ENCODE results near the gene CDC14B. TPM values are rescaled to one million over a fixed set of nuclear protein-coding genes. Genes with fewer than 3 reads are reported as not detected.

Gene CDC14B
- total RNA-seq, 3 donors from 2014 or later, result 14.2 to 21.2 (median 16.2) TPM

GRCh38 chr9:96651626-96652025, 32.0 kb upstream of the CDC14B start:
- intact Hi-C loops (cut with DNase I, micrococcal nuclease), result no loop called here
- TF ChIP-seq CTCF (IDR thresholded peaks at IDR 0.05), result no peak
- no peak overlapping the region for H3K4me3 ChIP-seq
- H3K9me3 ChIP-seq, result no peaks in the 10 kb centered on the region
- ATAC-seq, result no peak
- DNase-seq, result no peak
- peaks cover 4% of the 10 kb centered on the region for H3K4me1 ChIP-seq (ENCODE audit: low read depth)
- H3K36me3 ChIP-seq (ENCODE audit: low read depth), result no peaks in the 10 kb centered on the region

DNA sequence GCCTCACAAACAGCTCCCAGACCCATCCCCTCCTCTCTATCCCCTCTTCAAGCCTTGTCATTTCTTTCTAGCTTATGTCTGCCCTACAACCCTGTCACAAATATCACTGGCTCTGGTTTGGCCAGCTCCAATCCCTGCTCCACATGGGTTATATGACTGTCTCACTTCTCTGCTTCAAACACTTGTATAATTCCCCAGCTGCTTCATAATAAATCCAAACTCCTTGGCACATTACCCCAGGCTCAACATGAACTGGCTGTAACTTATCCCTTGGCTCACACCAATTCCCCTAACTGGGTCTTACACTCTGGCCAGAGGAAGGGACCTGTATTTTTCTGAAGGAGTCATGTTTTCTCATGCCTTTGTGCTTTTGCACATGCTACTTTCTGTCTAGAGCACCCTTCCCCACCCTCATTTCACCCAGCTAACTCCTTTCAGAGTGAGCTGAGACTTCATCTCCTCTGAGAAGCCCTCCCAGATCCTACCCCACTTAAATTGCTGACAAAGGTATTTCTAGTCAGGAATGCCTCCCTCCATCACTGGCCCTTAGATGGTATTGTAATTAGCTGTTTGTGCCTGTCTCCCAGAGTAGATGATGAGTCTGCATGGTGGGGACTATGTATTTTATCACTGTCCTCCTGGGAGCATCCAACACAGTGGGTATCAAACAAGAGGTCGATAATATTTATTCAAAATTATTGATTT, 30.1 kb upstream of the CDC14B start:
- TF ChIP-seq CTCF (IDR thresholded peaks at IDR 0.05), result no peak
- DNase-seq, result no peak
- Histone ChIP-seq H3K4me1 (ENCODE audit: low read depth) (peaks cover 4% of the 10 kb centered on the region), H3K9me3 (no peaks in the 10 kb centered on the region), H3K4me3 (no peak overlapping the region), H3K36me3 (ENCODE audit: low read depth) (no peaks in the 10 kb centered on the region)
- ATAC-seq, result no peak
- intact Hi-C loops (cut with DNase I, micrococcal nuclease), result no loop called here

DNA sequence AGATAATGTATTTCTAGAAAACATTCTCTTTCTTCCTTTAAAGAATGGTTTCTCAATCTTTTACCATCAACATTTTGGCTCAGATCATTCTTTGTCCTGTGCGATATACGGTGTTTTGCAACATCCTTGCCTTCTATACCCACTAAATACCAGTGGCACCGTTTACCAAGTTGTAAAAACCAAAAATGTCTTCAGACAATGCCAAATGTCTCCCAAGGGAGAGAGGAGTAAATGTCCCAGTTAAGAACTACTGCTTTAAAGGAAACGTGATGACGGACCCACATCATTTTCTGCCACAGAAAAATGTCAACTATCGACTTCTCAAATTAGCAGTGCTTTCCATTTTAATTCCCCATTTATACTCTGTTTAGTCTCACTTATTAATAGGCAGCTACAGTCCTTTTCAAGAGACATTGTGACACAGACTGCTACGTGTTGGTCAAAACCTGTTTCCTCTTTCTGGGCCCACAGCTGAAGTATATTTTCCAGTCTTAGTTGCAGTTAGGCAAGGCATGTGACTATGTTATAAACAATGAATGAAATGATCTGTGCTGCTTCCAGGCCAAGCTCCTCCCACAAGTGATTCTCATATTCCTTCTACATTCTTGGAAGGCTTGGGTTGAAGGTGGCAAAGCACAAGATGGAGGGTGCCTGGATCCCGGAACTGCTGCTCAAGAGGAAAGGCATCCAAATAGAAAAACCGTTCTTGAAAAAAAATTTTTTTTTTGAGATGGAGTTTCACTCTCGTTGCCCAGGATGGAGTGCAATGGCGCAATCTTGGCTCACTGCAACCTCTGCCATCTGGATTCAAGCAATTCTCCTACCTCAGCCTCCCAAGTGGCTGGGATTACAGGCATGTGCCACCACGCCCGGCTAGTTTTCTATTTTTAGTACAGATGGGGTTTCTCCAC, 26.7 kb upstream of the CDC14B start:
- H3K36me3 ChIP-seq (ENCODE audit: low read depth), result no peaks in the 10 kb centered on the region
- no peak for TF ChIP-seq CTCF (IDR thresholded peaks at IDR 0.05)
- DNase-seq, result no peak

GRCh38 chr9:96644137-96644536, 24.5 kb upstream of the CDC14B start:
- H3K4me3 ChIP-seq, result no peak overlapping the region
- H3K4me1 ChIP-seq (ENCODE audit: low read depth), result peaks cover 2% of the 10 kb centered on the region
- no peaks in the 10 kb centered on the region for H3K9me3 ChIP-seq
- ATAC-seq (peak; percentile 98), DNase-seq (no peak)
- intact Hi-C loops (cut with DNase I, micrococcal nuclease), result no loop called here
- no peak for TF ChIP-seq CTCF (IDR thresholded peaks at IDR 0.05)
- no peaks in the 10 kb centered on the region for H3K36me3 ChIP-seq (ENCODE audit: low read depth)

More for the DNA sequence above, 26.7 kb upstream of the CDC14B start:
- Histone ChIP-seq H3K9me3 (no peaks in the 10 kb centered on the region), H3K4me3 (no peak overlapping the region), H3K4me1 (ENCODE audit: low read depth) (peaks cover 2% of the 10 kb centered on the region)
- intact Hi-C loops (cut with DNase I, micrococcal nuclease), result no loop called here
- peak; percentile 28 for ATAC-seq

- DNase-seq (no peak), ATAC-seq (no peak)
- peaks cover 2% of the 10 kb centered on the region for H3K4me1 ChIP-seq (ENCODE audit: low read depth)
- H3K4me3 ChIP-seq, result no peak overlapping the region
- no peak for TF ChIP-seq CTCF (IDR thresholded peaks at IDR 0.05)
- H3K9me3 ChIP-seq, result no peaks in the 10 kb centered on the region
- H3K36me3 ChIP-seq (ENCODE audit: low read depth), result no peaks in the 10 kb centered on the region
- intact Hi-C loops (cut with DNase I, micrococcal nuclease), result no loop called here
Observed at GRCh38 chr9:96641514-96641913, 21.9 kb upstream of the CDC14B start.
